ENCODE results near the gene SIAH3.
"Not testable (repeated sequence)": the region's sequence is repeated elsewhere in the genome, so short reads cannot be mapped to it uniquely, and the experiment has no call there.

SIAH3 gene

GRCh38 chr13:45851171-45851921 lies at the start of gene SIAH3:
SIAH3 (minus strand) TSS chr13:45851753; CDS start chr13:45851629, 124 bp downstream.
- no peak for DNase-seq (ENCODE audit: low spot score)

GRCh38 chr13:45899406-45899805 lies 47.9 kb upstream of the SIAH3 start:
- DNase-seq (ENCODE audit: low spot score), result no peak

GRCh38 chr13:45897562-45897961 lies 46.0 kb upstream of the SIAH3 start:
- no peak for DNase-seq (ENCODE audit: low spot score)

- DNase-seq (ENCODE audit: low spot score), result no peak
Observed at GRCh38 chr13:45896285-45896684, 44.7 kb upstream of the SIAH3 start.

GRCh38 chr13:45895881-45896280 lies 44.3 kb upstream of the SIAH3 start:
- DNase-seq (ENCODE audit: low spot score), result no peak

GRCh38 chr13:45892513-45892912 lies 41.0 kb upstream of the SIAH3 start:
- DNase-seq (ENCODE audit: low spot score), result no peak

- no peak for DNase-seq (ENCODE audit: low spot score)
Observed at GRCh38 chr13:45889590-45890243, 38.2 kb upstream of the SIAH3 start.

- no peak for DNase-seq (ENCODE audit: low spot score)
Observed at GRCh38 chr13:45886466-45886865, 34.9 kb upstream of the SIAH3 start.

GRCh38 chr13:45885194-45885593 lies 33.6 kb upstream of the SIAH3 start:
- DNase-seq (ENCODE audit: low spot score), result no peak

GRCh38 chr13:45882626-45883025 lies 31.1 kb upstream of the SIAH3 start:
- DNase-seq (ENCODE audit: low spot score), result no peak

GRCh38 chr13:45881353-45881752 lies 29.8 kb upstream of the SIAH3 start:
- no peak for DNase-seq (ENCODE audit: low spot score)

- no peak for DNase-seq (ENCODE audit: low spot score)
Observed at GRCh38 chr13:45880242-45880641, 28.7 kb upstream of the SIAH3 start.

GRCh38 chr13:45879666-45880065 lies 28.1 kb upstream of the SIAH3 start:
- DNase-seq (ENCODE audit: low spot score), result peak; percentile 23

GRCh38 chr13:45878966-45879365 lies 27.4 kb upstream of the SIAH3 start:
- DNase-seq (ENCODE audit: low spot score), result no peak

GRCh38 chr13:45876781-45877180 lies 25.2 kb upstream of the SIAH3 start:
- no peak for DNase-seq (ENCODE audit: low spot score)

GRCh38 chr13:45875951-45876350 lies 24.4 kb upstream of the SIAH3 start:
- no peak for DNase-seq (ENCODE audit: low spot score)

GRCh38 chr13:45873491-45874325 lies 22.2 kb upstream of the SIAH3 start:
- peak; percentile 11 for DNase-seq (ENCODE audit: low spot score)

- DNase-seq (ENCODE audit: low spot score), result no peak
Observed at GRCh38 chr13:45872566-45872965, 21.0 kb upstream of the SIAH3 start.

GRCh38 chr13:45871201-45871600 lies 19.6 kb upstream of the SIAH3 start:
- not testable (repeated sequence) for DNase-seq (ENCODE audit: low spot score)

GRCh38 chr13:45870232-45870631 lies 18.7 kb upstream of the SIAH3 start:
- no peak for DNase-seq (ENCODE audit: low spot score)

GRCh38 chr13:45865414-45865813 lies 13.9 kb upstream of the SIAH3 start:
- DNase-seq (ENCODE audit: low spot score), result no peak

- no peak for DNase-seq (ENCODE audit: low spot score)
Observed at GRCh38 chr13:45863709-45864590, 12.4 kb upstream of the SIAH3 start.
